SW480 (cell line): ENCODE measurements around the gene HOXB5.
A peak's percentile ranks its signal among the peaks of the same experiment; 100 is the strongest.

Source experiments
- DNase-seq: peaks from one replicate; pipeline ENCODE4 v3.0.0-alpha.2; 2016; ENCODE audit warnings: low spot score

HOXB5 gene

GRCh38 chr17:48546924-48547807 is 46.4 kb downstream of the HOXB5 start:
- DNase-seq: no peak

GRCh38 chr17:48546137-48546923 is 47.2 kb downstream of the HOXB5 start:
- no peak for DNase-seq

GRCh38 chr17:48545539-48545938 is 48.0 kb downstream of the HOXB5 start:
- DNase-seq: no peak

- no peak for DNase-seq
These were observed 48.6 kb downstream of the HOXB5 start, which contains the start of gene HOXB2 for GRCh38 chr17:48545022-48545375. Gene HOXB2, minus strand, starts transcription at chr17:48545109. Its CDS starts 198 bp downstream, at chr17:48544911.

- DNase-seq: no peak
These were observed 49.1 kb downstream of the HOXB5 start for GRCh38 chr17:48544349-48545021.

GRCh38 chr17:48543854-48544348 is 49.7 kb downstream of the HOXB5 start:
- DNase-seq: no peak

- DNase-seq: peak; percentile 75
These were observed 50.3 kb downstream of the HOXB5 start for GRCh38 chr17:48543107-48543853.

GRCh38 chr17:48542698-48543106 is 50.9 kb downstream of the HOXB5 start:
- DNase-seq: no peak

- no peak for DNase-seq
These were observed 51.4 kb downstream of the HOXB5 start for GRCh38 chr17:48542114-48542656.

GRCh38 chr17:48541577-48542113 is 51.9 kb downstream of the HOXB5 start:
- no peak for DNase-seq
